Erythroblast (primary cell): ENCODE data around the gene PELO.

Experiments
- GATA1 ChIP-seq: IDR thresholded peaks from 2 replicates; pipeline ENCODE4 v1.6.1; 2011; ENCODE audit warnings: low read depth, mild to moderate bottlenecking, control low read depth, low read length, moderate library complexity
- POLR2A ChIP-seq: IDR thresholded peaks from 2 replicates; pipeline ENCODE4 v1.6.1; 2011; ENCODE audit warnings: mild to moderate bottlenecking, low read length

DNA sequence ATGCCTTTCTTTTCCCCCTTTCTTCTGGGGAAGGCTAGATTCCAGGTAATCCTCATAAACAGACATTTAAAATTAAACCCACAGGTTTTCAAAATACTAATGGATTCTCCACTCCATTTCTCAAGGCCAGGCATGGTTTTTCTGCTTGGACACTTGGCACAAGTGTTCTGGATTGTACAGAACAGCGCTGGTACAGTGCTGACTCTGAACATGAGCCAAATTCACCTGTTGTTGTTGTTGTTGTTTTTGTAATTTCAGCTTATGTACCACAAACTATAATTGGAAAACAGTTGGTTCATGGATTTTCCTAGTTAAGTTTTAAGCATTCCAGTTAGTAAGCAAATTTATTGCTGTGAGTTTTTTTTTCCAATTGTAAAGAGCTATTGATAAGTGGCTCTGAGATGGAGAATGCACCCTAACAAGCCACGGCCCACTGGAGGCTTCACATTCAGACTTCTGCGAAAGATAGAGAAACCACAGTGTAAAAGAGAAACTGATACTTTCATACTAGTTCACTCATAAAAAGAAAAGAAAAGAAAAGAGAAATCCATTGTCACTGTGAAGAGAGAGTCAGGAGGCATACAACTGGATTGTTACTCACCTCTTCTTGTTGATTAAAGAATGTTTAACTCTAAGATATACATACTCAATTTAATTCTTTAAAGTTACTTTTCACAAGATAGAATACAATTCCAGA, 16.2 kb upstream of the PELO start:
- TF ChIP-seq POLR2A (no peak), GATA1 (no peak)
